SIG-M5 (cell line): ENCODE results near the gene PGLYRP4.

Experiments
- DNase-seq: peaks from one replicate; lab custom pipeline; 2025; lab: John Stamatoyannopoulos, UW

PGLYRP4 gene

GRCh38 chr1:153348511-153349362 lies at the start of gene PGLYRP4:
Gene PGLYRP4 (minus strand): TSS chr1:153348841. CDS start chr1:153347932, 909 bp downstream.
- DNase-seq: no peak

- DNase-seq: no peak
These were observed 49.4 kb upstream of the PGLYRP4 start for GRCh38 chr1:153397924-153398651.

GRCh38 chr1:153397051-153397923 lies 48.6 kb upstream of the PGLYRP4 start:
- DNase-seq: no peak

GRCh38 chr1:153396461-153396860 lies 47.8 kb upstream of the PGLYRP4 start:
- no peak for DNase-seq

GRCh38 chr1:153395776-153396175 lies 47.1 kb upstream of the PGLYRP4 start:
- no peak for DNase-seq

GRCh38 chr1:153395136-153395685 lies 46.6 kb upstream of the PGLYRP4 start:
- no peak for DNase-seq

- no peak for DNase-seq
These were observed 45.8 kb upstream of the PGLYRP4 start for GRCh38 chr1:153394391-153394790.

GRCh38 chr1:153393926-153394325 lies 45.3 kb upstream of the PGLYRP4 start:
- DNase-seq: no peak

- DNase-seq: no peak
These were observed 44.2 kb upstream of the PGLYRP4 start for GRCh38 chr1:153392822-153393221.

GRCh38 chr1:153392258-153392657 lies 43.6 kb upstream of the PGLYRP4 start:
- DNase-seq: no peak

- DNase-seq: peak; percentile 50
These were observed 42.5 kb upstream of the PGLYRP4 start, which contains the start of gene S100A8 for GRCh38 chr1:153390938-153391710. Gene S100A8 (minus strand): TSS chr1:153391073. CDS start chr1:153390535, 538 bp downstream.

- DNase-seq: no peak
These were observed 41.6 kb upstream of the PGLYRP4 start for GRCh38 chr1:153389973-153390879.

GRCh38 chr1:153389401-153389800 lies 40.8 kb upstream of the PGLYRP4 start:
- no peak for DNase-seq

GRCh38 chr1:153387785-153388184 lies 39.1 kb upstream of the PGLYRP4 start:
- DNase-seq: no peak

GRCh38 chr1:153387001-153387400 lies 38.4 kb upstream of the PGLYRP4 start:
- no peak for DNase-seq

GRCh38 chr1:153386500-153386901 lies 37.9 kb upstream of the PGLYRP4 start:
- peak; percentile 84 for DNase-seq

- no peak for DNase-seq
These were observed 36.4 kb upstream of the PGLYRP4 start for GRCh38 chr1:153384958-153385580.

GRCh38 chr1:153380711-153381110 lies 32.1 kb upstream of the PGLYRP4 start:
- DNase-seq: no peak

GRCh38 chr1:153379591-153379990 lies 30.9 kb upstream of the PGLYRP4 start:
- no peak for DNase-seq
